H1 (cell line): ENCODE results near the gene ZNF831. TPM values are rescaled to one million over a fixed set of nuclear protein-coding genes. Genes with fewer than 3 reads are reported as not detected.

Experiments used
- CTCF ChIA-PET: fragments of 300-600 bp; sonication (Branson Sonifier 250); formaldehyde crosslinking; loops from one replicate; lab custom pipeline; 2021; ENCODE audit not compliant: partially characterized antibody; lab: Charles Lee
- POLR2A ChIA-PET: fragments of 300-600 bp; sonication (Branson Sonifier 250); formaldehyde crosslinking; loops from one replicate; lab custom pipeline; 2021; ENCODE audit warnings: inconsistent platforms; ENCODE audit not compliant: partially characterized antibody; lab: Charles Lee
- DNase-seq, 2 experiments: peaks; one replicate each; pipeline versions ENCODE4 v3.0.0 to v3.0.0-alpha.2; 2010 to 2022; ENCODE audit warnings: low spot score in 2 of 2, low read depth in 1 of 2, mixed read lengths in 1 of 2
- FAIRE-seq: peaks from 2 replicates; lab custom pipeline; 2011; peaks lifted over from hg19 to GRCh38; lab: Jason Lieb, UNC
- H2AFZ ChIP-seq: 2 replicates; pipeline ENCODE4 v1.8.1; 2012; ENCODE audit warnings: low read length, inconsistent platforms
- H2AK5ac ChIP-seq: 2 replicates; pipeline ENCODE4 v1.6.1; 2013; ENCODE audit warnings: low read depth, low read length
- H2BK120ac ChIP-seq: replicated peaks from 2 replicates; pipeline ENCODE3; 2013; ENCODE audit warnings: low read depth, low read length, inconsistent platforms
- H2BK12ac ChIP-seq: 2 replicates; pipeline ENCODE4 v1.6.1; 2013; ENCODE audit warnings: low read depth, low read length
- H2BK15ac ChIP-seq: 2 replicates; pipeline ENCODE4 v1.6.1; 2013; ENCODE audit warnings: low read length
- H2BK20ac ChIP-seq: 2 replicates; pipeline ENCODE4 v1.6.1; 2013; ENCODE audit warnings: low read length
- H2BK5ac ChIP-seq: 2 replicates; pipeline ENCODE4 v1.6.1; 2013; ENCODE audit warnings: low read depth, low read length
- H3K14ac ChIP-seq: 2 replicates; pipeline ENCODE4 v1.6.1; 2013; ENCODE audit warnings: inconsistent platforms; ENCODE audit not compliant: insufficient read length
- H3K18ac ChIP-seq: 2 replicates; pipeline ENCODE4 v1.6.1; 2013; ENCODE audit warnings: low read length; ENCODE audit errors: extremely low read depth
- H3K23ac ChIP-seq: 2 replicates; pipeline ENCODE4 v1.6.1; 2013; ENCODE audit warnings: inconsistent platforms; ENCODE audit not compliant: insufficient read length
- H3K23me2 ChIP-seq: 2 replicates; pipeline ENCODE4 v1.6.1; 2013; ENCODE audit warnings: low read depth, low read length
- H3K27ac ChIP-seq: 2 replicates; pipeline ENCODE4 v1.6.1; 2011; ENCODE audit warnings: low read depth, low read length, inconsistent platforms
- H3K27me3 ChIP-seq, 4 experiments: replicated peaks in 1 of 4; 1 replicate in 1 of 4; 2 replicates in 3 of 4; pipeline versions ENCODE4 v1.6.1 to v1.8.1; 2011 to 2013; ENCODE audit warnings: low read length in 3 of 4, mild to moderate bottlenecking in 3 of 4, inconsistent platforms in 2 of 4, mixed read lengths in 2 of 4, moderate library complexity in 1 of 4; ENCODE audit not compliant: control insufficient read depth in 3 of 4, insufficient read depth in 3 of 4; ENCODE audit errors: extremely low read depth in 1 of 4
- H3K36me3 ChIP-seq, 4 experiments: 2 replicates each; pipeline versions ENCODE4 v1.6.1 to v1.8.1; 2011 to 2013; ENCODE audit warnings: mild to moderate bottlenecking in 4 of 4, low read length in 3 of 4, moderate library complexity in 2 of 4, control low read depth in 1 of 4, inconsistent platforms in 1 of 4; ENCODE audit not compliant: insufficient read depth in 4 of 4, control insufficient read depth in 2 of 4
- H3K4ac ChIP-seq: replicated peaks from 2 replicates; pipeline ENCODE3; 2013; ENCODE audit warnings: low read length, low read depth, mixed read lengths, inconsistent platforms; ENCODE audit not compliant: insufficient read length
- H3K4me1 ChIP-seq, 4 experiments: replicated peaks in 1 of 4; 1 replicate in 1 of 4; 2 replicates in 3 of 4; pipeline versions ENCODE4 v1.6.1 to v1.8.1; 2011 to 2013; ENCODE audit warnings: low read length in 3 of 4, inconsistent platforms in 2 of 4, mixed read lengths in 1 of 4; ENCODE audit not compliant: insufficient read depth in 4 of 4, control insufficient read depth in 3 of 4
- H3K4me2 ChIP-seq, 2 experiments: 2 replicates each; pipeline versions ENCODE4 v1.6.1 to v1.8.1; 2011 to 2013; ENCODE audit warnings: low read depth in 2 of 2, low read length in 2 of 2, control low read depth in 1 of 2, inconsistent platforms in 1 of 2, mild to moderate bottlenecking in 1 of 2; ENCODE audit not compliant: insufficient read depth in 1 of 2
- H3K4me3 ChIP-seq, 4 experiments: fragments of 200-600, 300-600 bp in 1 of 4; sonication (generic), shearing (Covaris generic), sonication (Bioruptor Twin) in 1 of 4; 2 replicates each; pipeline versions ENCODE4 v1.5.1 to v1.8.1; 2011 to 2016; ENCODE audit warnings: low read length in 4 of 4, low read depth in 3 of 4, control low read depth in 2 of 4, inconsistent platforms in 2 of 4, mild to moderate bottlenecking in 2 of 4, mixed read lengths in 1 of 4, moderate library complexity in 1 of 4; ENCODE audit not compliant: insufficient read depth in 2 of 4; ENCODE audit errors: extremely low read depth in 1 of 4
- H3K56ac ChIP-seq: replicated peaks from 2 replicates; pipeline ENCODE3; 2013; ENCODE audit warnings: low read depth, mild to moderate bottlenecking, mixed read lengths, low read length, inconsistent platforms; ENCODE audit not compliant: insufficient read length
- H3K79me1 ChIP-seq: 2 replicates; pipeline ENCODE4 v1.6.1; 2013; ENCODE audit warnings: low read depth, low read length, control low read depth
- H3K79me2 ChIP-seq, 2 experiments: 2 replicates each; pipeline versions ENCODE4 v1.6.1 to v1.8.1; 2012 to 2013; ENCODE audit warnings: low read length in 2 of 2, mild to moderate bottlenecking in 2 of 2, inconsistent platforms in 1 of 2; ENCODE audit not compliant: insufficient read depth in 2 of 2, control insufficient read depth in 1 of 2
- H3K9ac ChIP-seq, 4 experiments: replicated peaks in 1 of 4; 1 replicate in 1 of 4; 2 replicates in 3 of 4; pipeline versions ENCODE4 v1.6.1 to v1.8.1; 2011 to 2013; ENCODE audit warnings: low read depth in 3 of 4, low read length in 3 of 4, control low read depth in 2 of 4, mild to moderate bottlenecking in 2 of 4, moderate library complexity in 2 of 4, inconsistent platforms in 1 of 4; ENCODE audit errors: extremely low read depth in 1 of 4
- H3K9me3 ChIP-seq, 2 experiments: 2 replicates each; pipeline versions ENCODE4 v1.6.1 to v1.8.1; 2012 to 2013; ENCODE audit warnings: mild to moderate bottlenecking in 2 of 2, moderate library complexity in 2 of 2, control low read depth in 1 of 2, inconsistent platforms in 1 of 2, low read depth in 1 of 2, low read length in 1 of 2, mixed read lengths in 1 of 2; ENCODE audit not compliant: insufficient read depth in 2 of 2
- H4K20me1 ChIP-seq, 2 experiments: replicated peaks in 1 of 2; 2 replicates each; pipeline versions ENCODE3 to v1.8.1; 2011 to 2013; ENCODE audit warnings: inconsistent platforms in 2 of 2, low read length in 2 of 2, mild to moderate bottlenecking in 1 of 2; ENCODE audit not compliant: insufficient read depth in 2 of 2, control insufficient read depth in 1 of 2
- H4K5ac ChIP-seq: 2 replicates; pipeline ENCODE4 v1.6.1; 2013; ENCODE audit warnings: low read length, low read depth, mixed read lengths, inconsistent platforms; ENCODE audit not compliant: insufficient read length
- H4K8ac ChIP-seq: 2 replicates; pipeline ENCODE4 v1.8.0; 2013; ENCODE audit warnings: mild to moderate bottlenecking, moderate library complexity, low read length, inconsistent platforms; ENCODE audit not compliant: insufficient read depth; ENCODE audit errors: extremely low read depth
- H4K91ac ChIP-seq: replicated peaks from 2 replicates; pipeline ENCODE3; 2013; ENCODE audit warnings: low read length, mixed read lengths, inconsistent platforms; ENCODE audit not compliant: insufficient read length
- JUN ChIP-seq: IDR thresholded peaks from 2 replicates; pipeline ENCODE4 v1.6.1; 2011; ENCODE audit warnings: low read depth, mild to moderate bottlenecking, improper control_type of control experiment, low read length
- JUND ChIP-seq: IDR thresholded peaks from 2 replicates; pipeline ENCODE4 v1.6.1; 2011; ENCODE audit warnings: mild to moderate bottlenecking, improper control_type of control experiment, low read length
- SAP30 ChIP-seq: fragments of 300-600 bp; sonication (generic); IDR thresholded peaks from 2 replicates; pipeline ENCODE4 v1.7.1; 2012; ENCODE audit warnings: low read length, moderate library complexity, mild to moderate bottlenecking, inconsistent platforms; ENCODE audit not compliant: insufficient read depth, insufficient replicate concordance
- SP1 ChIP-seq: IDR thresholded peaks from 2 replicates; pipeline ENCODE4 v1.6.1; 2011; ENCODE audit warnings: low read depth, low read length
- WGBS, 2 experiments: shearing (Covaris generic) in 1 of 2; methylation state at CpG; one replicate each; pipeline versions ENCODE4 v1.1.6 to v1.1.7; 2013 to 2015; ENCODE audit warnings: low lambda C conversion rate in 2 of 2, mixed read lengths in 2 of 2, inconsistent platforms in 1 of 2, low coverage in 1 of 2, missing lambda C conversion rate in 1 of 2; ENCODE audit not compliant: insufficient replicate concordance in 2 of 2, insufficient coverage in 1 of 2, insufficient read length in 1 of 2; ENCODE audit errors: extremely low coverage in 1 of 2, missing lambda C conversion rate in 1 of 2; 5-methylcytosine and 5-hydroxymethylcytosine counted together
- polyA plus RNA-seq, 7 experiments: library from polyadenylated mRNA; depleted of rRNA in 3 of 7; stranded (reverse) in 5 of 7; unstranded in 2 of 7; fragments of >200 nt in 5 of 7; fragments of 200-250 nt in 2 of 7; gene quantifications; 1 replicate in 5 of 7; 2 replicates in 1 of 7; 4 replicates in 1 of 7; pipeline versions ENCODE4 v1.2.1 to v1.2.3, GENCODE V29; 2011 to 2013; ENCODE audit warnings: missing spikeins in 2 of 7, mixed read lengths in 2 of 7
- total RNA-seq: library from RNA; stranded (reverse); fragmentation: NEBNext Ultra II Directional; extraction: Animal tissue kit (Norgen Biotek cat#: 25700); gene quantifications from 2 replicates; pipeline ENCODE4 v1.2.1, GENCODE V29; 2021

Gene ZNF831
- total and polyA plus RNA-seq, 2 of the 8 experiments (the other 6 are each of a cell fraction or from before 2014, with no cell fraction given): not detected

- no peaks in the 10 kb centered on the region for H3K36me3 ChIP-seq
- no peak overlapping the region for H3K56ac ChIP-seq
- no peak overlapping the region for H2AFZ ChIP-seq
- CTCF ChIA-PET: interaction anchor here (1.5 kb wide), 1 partner anchor 56 kb away, joined by 4 read pairs; no protein-coding TSS in a partner anchor
- H2BK12ac ChIP-seq: no peak overlapping the region
- H2BK15ac ChIP-seq: no peak overlapping the region
- H3K9ac ChIP-seq: no peak overlapping the region
- no peak overlapping the region for H3K14ac ChIP-seq
- no peak overlapping the region for H3K18ac ChIP-seq
- H3K4me1 ChIP-seq: no peaks in the 10 kb centered on the region
- H3K9me3 ChIP-seq: no peaks in the 10 kb centered on the region; a peak in 1 of 4 replicates
- H3K27ac ChIP-seq: no peak overlapping the region
- no peaks in the 10 kb centered on the region for H3K79me2 ChIP-seq
- no peak overlapping the region for H4K91ac ChIP-seq
- H3K4me3 ChIP-seq: no peak overlapping the region
- H4K5ac ChIP-seq: no peak overlapping the region
- POLR2A ChIA-PET: no interaction called here
- H2BK120ac ChIP-seq: no peak overlapping the region
- no peak overlapping the region for H2AK5ac ChIP-seq
- H2BK5ac ChIP-seq: no peak overlapping the region
- no peak overlapping the region for H3K4me2 ChIP-seq
- no peak overlapping the region for H3K4ac ChIP-seq
- 91% methylated on average over 5 of the region's 5 CpGs; no CpG with 5 or more reads in 1 of the 2 experiments for WGBS, 2 experiments
- H4K8ac ChIP-seq: no peak overlapping the region
- H3K23me2 ChIP-seq: no peaks in the 10 kb centered on the region
- H3K23ac ChIP-seq: no peak overlapping the region
- no peak for FAIRE-seq
- no peaks in the 10 kb centered on the region for H3K79me1 ChIP-seq
- H2BK20ac ChIP-seq: no peak overlapping the region
- no peaks in the 10 kb centered on the region for H4K20me1 ChIP-seq
- DNase-seq: no peak
- H3K27me3 ChIP-seq: no peaks in the 10 kb centered on the region; a peak in 1 of 7 replicates
- no peak for TF ChIP-seq JUN
- no peak for TF ChIP-seq SAP30
- no peak for TF ChIP-seq JUND
- TF ChIP-seq SP1: no peak
Observed at GRCh38 chr20:59143326-59143725, 20.3 kb upstream of the ZNF831 start.
